Subcutaneous adipose tissue (tissue), 4 donors: ENCODE results near the gene AMACR. TPM values are rescaled to one million over a fixed set of nuclear protein-coding genes. Genes with fewer than 3 reads are reported as not detected.

Experiments
- total RNA-seq, 4 donors: library from RNA; depleted of rRNA; stranded (reverse); fragments of >200 nt; gene quantifications; one replicate each; pipeline ENCODE4 v1.1.0, GENCODE V29; 2016
- TF ChIP-seq, protein P1 (sequence below): fragments of 450-650 bp; IDR thresholded peaks from one replicate; pipeline ENCODE4 v1.5.1; 2016; ENCODE audit warnings: low read depth, mild to moderate bottlenecking, control low read depth, antibody characterized with exemption, moderate library complexity

The AMACR gene
- total RNA-seq, 4 donors from 2014 or later = 5.1 to 15.4 (median 7.0) TPM

DNA sequence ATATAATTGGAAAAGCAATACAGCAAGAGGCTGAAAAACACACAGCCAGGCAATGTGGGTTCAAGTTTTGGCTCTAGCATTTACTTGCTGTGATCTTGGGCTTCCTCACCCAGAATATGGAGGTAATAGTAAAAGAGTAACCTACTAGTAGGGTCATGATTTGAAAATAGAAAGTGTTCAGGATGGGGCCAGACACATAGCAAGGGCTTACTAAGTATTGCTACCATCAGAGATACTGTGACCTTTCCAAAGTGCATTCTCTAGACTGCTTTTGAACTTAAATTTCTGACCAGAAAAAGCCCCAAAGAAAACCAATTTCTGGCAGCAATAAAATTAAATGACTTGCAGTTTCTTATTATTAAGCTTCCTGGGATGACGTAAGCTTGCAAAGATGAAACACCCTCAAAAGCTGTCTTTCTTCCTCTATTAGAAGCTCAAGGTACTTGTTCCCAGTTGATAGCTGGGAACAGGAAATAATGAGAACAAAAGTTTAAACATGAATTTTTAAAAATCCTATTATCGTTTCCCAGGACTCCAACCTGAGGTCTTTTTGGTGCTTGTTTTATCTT, 43.6 kb downstream of the AMACR start:
- TF ChIP-seq, protein P1, sequence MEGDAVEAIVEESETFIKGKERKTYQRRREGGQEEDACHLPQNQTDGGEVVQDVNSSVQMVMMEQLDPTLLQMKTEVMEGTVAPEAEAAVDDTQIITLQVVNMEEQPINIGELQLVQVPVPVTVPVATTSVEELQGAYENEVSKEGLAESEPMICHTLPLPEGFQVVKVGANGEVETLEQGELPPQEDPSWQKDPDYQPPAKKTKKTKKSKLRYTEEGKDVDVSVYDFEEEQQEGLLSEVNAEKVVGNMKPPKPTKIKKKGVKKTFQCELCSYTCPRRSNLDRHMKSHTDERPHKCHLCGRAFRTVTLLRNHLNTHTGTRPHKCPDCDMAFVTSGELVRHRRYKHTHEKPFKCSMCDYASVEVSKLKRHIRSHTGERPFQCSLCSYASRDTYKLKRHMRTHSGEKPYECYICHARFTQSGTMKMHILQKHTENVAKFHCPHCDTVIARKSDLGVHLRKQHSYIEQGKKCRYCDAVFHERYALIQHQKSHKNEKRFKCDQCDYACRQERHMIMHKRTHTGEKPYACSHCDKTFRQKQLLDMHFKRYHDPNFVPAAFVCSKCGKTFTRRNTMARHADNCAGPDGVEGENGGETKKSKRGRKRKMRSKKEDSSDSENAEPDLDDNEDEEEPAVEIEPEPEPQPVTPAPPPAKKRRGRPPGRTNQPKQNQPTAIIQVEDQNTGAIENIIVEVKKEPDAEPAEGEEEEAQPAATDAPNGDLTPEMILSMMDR = no peak

DNA sequence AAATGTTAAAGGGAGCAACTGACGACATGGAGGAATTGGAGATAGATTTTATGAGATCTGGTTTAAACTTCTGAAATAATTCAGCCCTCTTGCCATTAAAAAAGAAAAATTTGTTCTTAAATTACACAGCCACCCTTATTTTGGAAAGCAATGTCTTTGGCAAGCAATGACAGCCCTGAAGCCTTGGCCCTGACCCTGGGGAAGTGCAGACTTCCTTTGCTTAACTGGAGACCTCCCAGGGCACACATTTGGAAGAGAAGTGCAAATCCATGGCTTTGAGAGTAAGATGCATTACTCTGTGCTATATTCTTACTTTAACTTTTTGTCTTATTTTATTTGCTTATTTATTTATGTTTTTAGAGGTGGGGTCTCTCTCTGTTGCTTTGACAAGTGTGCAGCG, 49.7 kb downstream of the AMACR start:
- TF ChIP-seq, protein P1 = no peak

DNA sequence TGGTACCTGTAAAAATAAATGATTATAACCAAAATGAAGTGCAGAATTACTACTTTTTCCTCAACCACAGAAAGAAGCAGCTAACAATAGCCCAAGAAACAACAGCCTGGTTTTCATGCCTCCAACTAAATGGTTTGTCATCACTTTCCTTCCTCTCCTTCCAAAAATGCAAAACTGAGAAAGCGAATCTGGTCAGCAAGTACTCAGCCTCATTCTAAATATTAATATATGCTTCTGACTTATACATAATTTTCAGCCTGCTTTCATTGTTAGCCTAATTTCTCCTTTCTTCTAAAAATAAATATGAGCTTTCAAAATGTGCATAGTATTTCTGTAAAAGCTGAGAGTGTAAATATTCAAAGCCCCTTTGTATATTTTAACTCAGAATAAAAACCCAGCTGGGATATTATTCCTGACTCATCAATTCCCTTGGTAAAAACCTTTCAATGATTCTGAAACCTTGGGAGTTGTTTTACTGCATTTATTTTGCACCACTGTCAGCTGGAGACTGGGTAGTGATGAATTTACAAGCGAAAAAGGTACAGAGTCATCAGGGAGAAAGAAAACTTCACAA, 50.2 kb downstream of the AMACR start:
- TF ChIP-seq, protein P1 = no peak

DNA sequence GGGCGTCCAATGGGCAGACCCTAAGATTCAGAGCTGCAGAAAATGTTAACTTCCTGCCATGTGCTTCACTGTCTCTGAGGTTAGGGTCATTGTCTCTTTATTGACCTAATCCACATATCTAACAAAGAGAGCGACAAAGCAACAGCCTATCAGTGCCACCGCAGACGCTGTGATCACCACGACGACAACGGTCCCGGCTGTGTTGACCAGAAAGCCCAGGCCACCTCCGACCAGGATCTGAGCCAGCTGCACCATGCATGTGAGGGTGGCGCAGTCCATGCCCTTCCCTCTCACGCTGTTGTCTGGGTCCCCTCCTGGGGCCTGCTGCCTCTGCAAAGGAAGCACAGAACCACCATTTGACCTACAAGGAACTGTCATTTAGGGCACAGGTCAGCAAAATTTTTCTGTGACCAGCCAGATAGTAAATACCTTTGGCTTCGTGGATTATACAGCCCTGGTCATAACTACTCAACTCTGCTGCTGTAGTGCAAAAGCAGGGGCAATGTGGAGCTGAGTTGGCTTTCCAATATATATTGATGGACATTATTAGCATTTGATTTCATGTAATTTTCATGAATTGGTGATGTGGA, 63.2 kb downstream of the AMACR start:
- TF ChIP-seq, protein P1 = no peak

DNA sequence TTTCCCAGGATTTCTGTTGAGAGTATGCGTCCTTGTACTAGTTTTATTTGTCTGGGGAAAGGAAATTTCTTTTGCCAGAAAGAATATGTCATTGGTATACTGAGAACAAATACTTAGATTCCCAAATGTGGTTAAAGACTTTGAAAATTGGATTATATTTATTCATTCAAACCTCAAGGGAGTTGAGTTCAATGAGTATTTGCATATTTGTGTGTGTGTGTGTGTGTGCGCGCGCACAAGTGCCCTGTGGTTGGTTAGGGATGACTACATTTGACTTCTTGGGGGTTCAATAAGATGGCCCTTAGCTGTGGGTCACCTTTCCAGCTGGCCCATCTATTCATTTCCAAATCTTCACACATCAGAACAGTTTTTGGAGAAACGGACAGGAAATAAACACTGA, 66.8 kb downstream of the AMACR start:
- TF ChIP-seq, protein P1 = no peak

DNA sequence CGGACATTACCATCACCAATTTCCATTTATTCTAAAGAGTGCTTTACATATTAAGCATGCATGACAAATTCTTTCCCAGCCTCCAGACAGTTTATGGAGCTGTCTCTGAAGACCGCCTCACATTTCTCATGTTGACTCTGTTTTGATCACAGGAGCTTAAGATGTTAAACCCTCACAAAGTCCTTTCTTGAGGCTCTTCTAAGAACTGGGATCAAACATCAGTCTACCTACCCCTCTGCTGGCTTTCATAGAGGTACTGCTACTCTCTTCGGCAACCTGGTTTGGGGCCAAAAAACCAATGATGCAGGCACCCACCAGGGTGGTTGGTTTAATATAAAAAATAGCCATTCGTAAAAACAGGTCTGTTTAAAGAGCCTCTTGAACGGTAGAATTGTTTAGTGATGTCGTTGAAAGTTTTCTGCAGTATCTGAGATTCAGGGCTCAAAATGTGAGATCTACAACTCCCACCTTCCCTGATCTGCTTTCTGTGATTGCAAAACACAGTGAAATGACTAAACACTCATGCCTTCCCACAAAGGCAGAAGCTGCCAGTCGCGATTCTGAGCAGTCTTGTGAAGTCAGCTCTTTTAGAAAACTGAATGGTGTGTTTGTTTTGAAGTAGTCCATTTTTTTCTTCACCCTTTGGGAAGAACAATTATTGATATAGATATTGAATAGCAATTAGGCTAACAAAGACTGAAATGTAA, 68.1 kb downstream of the AMACR start:
- TF ChIP-seq, protein P1 = no peak

DNA sequence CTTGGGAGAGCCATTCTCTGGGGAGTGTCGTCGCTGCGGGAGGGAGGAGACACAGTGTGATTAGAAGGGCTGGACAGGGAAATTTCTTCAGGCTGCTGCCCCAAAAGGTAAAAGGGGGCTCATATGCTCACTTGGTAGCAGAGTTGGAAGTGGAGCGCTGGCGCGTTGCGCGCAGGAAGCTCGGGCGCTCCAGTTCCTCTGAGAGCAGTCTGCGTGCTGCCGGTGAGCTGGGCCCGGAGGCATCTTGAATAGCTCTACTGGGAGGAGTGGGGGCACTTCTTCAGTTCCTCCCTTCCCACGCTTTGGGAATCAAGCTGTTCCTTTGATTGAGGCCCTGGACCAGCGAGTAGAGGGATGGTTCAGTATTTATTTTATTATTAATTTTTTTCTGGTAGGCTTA, 69.0 kb downstream of the AMACR start:
- TF ChIP-seq, protein P1 = no peak
